ENCODE data around the gene CDK5RAP1.

The CDK5RAP1 gene

DNA sequence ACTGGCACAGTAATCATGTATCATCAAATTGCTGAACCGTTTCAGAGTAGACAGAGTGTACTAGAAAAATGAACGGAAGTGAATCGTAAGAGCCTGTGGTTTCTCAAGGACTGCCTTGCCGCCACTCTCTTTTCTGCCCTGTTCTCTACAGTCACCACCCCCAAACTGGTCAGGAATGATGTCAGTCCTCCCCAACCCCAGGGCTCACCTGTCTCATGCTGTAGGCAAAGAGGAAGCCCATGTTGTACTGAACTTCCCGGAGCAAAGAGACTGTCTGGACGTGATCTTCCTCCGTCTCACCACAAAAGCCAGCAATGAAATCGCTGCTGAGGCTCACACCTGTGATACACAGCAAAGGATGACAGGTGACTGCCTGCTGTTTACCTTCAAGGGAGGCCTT lies 31.0 kb downstream of the CDK5RAP1 start:
- peak overlapping the region; percentile 93 for H3K27ac Mint-ChIP-seq
- peak; percentile 82 for ATAC-seq
- peak; percentile 17 to 56 for DNase-seq (ENCODE audit: low spot score in 2 of 2)
- H3K4me1 Mint-ChIP-seq, result peaks cover 31% of the 10 kb centered on the region
- H3K36me3 Mint-ChIP-seq, result peaks cover 96% of the 10 kb centered on the region
- no peaks in the 10 kb centered on the region for H3K9me3 Mint-ChIP-seq
- H3K4me3 Mint-ChIP-seq, result peak overlapping the region; percentile 51

DNA sequence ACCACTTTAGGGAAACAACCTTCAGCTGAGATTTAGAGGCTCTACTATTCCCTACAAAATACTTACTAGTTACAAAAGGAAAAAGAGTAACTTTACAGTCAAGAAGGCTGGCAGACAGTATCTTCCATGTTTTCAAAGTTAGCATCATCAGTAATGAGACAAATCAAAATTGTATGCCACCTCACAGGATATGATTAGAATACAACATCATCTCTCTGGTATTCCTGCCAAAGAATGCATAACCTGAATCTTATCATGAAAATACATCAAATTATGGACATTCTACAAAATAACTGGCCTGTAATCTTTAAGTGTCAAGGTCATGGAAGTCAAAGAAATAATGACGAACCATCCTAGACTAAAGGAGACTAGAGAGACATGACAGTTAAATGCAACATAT lies 38.4 kb downstream of the CDK5RAP1 start:
- peaks cover 100% of the 10 kb centered on the region for H3K36me3 Mint-ChIP-seq
- H3K4me1 Mint-ChIP-seq, result no peaks in the 10 kb centered on the region
- no peak overlapping the region for H3K27ac Mint-ChIP-seq
- ATAC-seq, result no peak
- H3K9me3 Mint-ChIP-seq, result no peaks in the 10 kb centered on the region
- H3K4me3 Mint-ChIP-seq, result no peak overlapping the region
- DNase-seq (ENCODE audit: low spot score in 2 of 2), result no peak

DNA sequence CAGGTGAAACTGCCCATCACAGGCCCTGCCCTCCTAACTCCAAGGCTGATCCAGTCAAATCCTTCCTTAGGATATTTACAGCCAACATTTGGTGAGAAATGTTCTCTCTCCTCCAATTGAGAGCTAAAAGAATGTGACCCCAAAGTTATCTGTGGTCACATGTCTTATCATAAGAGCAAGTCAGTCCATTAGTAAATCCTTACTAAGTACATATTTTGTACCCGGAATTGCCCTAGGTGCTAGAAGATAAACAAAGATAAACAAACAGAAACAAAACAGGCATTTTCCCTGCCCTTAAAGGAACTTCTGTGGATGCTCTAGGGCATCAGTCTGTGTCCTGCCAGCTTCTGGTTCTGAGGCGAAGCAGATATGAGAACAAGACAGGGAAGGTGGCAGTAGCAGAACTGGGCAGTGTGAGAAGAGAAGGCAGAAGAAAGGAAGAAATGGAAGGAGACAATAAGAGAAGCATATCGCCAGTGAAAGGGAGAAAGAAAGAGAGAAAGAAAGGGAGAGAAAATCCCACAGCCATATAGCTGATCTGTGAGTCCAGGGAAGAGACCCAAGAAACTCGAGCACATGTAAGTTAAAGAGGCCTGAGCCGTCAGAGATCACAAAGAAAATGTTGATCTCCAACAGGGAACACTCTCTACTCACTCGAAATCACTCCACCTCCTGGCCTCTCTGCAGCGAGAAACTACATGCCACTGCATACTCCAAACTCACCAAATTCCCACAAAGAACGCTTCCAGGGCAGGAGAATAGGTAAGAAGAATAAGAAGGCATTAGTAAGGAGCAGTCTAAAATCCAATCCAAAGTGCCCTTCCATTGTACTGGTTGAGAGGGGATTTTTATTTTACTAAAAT lies 41.7 kb downstream of the CDK5RAP1 start:
- ATAC-seq (no peak), DNase-seq (ENCODE audit: low spot score in 2 of 2) (no peak)
- Mint-ChIP-seq H3K27ac (peak overlapping the region; percentile 75), H3K4me3 (no peak overlapping the region), H3K36me3 (peaks cover 94% of the 10 kb centered on the region), H3K4me1 (no peaks in the 10 kb centered on the region), H3K9me3 (no peaks in the 10 kb centered on the region)

DNA sequence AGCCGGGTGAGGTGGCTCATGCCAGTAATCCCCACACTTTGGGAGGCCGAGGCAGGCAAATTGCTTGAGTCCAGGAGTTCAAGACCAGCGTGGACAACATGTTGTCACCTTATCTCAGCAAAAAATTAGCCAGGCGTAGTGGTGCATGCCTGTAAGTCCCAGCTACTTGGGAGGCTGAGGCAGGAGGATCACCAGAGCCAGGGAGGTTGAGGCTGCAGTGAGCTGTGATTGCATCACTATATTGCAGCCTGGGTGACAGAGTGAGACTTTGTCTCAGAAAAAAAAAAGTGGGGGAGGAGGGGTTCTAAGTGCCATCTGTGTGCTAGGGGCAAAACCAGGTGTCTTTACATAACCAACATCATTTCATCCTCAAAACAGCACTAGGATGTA lies 48.3 kb downstream of the CDK5RAP1 start:
- H3K36me3 Mint-ChIP-seq, result peaks cover 35% of the 10 kb centered on the region
- peak overlapping the region; percentile 78 for H3K27ac Mint-ChIP-seq
- DNase-seq (ENCODE audit: low spot score in 2 of 2) (no peak), ATAC-seq (no peak)
- H3K4me3 Mint-ChIP-seq, result no peak overlapping the region
- no peaks in the 10 kb centered on the region for H3K9me3 Mint-ChIP-seq
- H3K4me1 Mint-ChIP-seq, result peaks cover 25% of the 10 kb centered on the region

DNA sequence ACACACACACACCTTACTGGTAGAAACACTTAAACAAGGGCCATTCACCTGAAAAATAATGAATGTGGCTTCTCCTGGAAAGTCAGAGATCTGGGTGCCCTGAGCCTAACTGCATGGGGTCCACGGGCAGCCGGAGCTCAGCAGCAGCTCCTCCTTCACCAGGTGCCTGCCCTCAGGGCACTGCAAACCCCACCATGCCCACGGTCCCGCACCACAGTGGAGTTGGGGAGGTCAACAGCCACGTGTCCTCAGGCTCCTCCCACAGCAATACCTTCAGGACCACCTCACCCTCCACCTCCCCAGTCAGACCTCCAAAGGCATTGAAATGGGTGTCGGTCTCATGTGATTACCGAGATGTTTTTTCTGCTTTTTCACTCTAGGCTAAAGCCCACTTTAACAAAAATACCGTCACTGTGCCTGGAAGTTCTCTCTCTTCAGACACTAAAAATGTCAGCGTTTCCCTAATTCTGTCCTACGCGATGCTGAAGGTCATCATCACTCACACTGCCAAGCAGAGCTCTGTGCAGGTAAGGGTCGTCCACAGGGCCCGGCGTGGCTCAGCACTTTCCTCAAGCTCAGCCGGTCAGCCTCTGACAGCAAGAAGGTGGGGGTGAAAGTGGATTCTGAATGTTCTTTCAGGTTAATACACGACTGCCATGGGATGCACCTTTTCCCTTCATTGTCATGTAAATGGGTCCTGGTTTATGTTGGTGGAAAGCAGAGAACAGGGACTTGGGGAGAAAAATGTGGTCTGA lies 48.9 kb downstream of the CDK5RAP1 start:
- peaks cover 30% of the 10 kb centered on the region for H3K36me3 Mint-ChIP-seq
- peaks cover 25% of the 10 kb centered on the region for H3K4me1 Mint-ChIP-seq
- no peak for ATAC-seq
- no peaks in the 10 kb centered on the region for H3K9me3 Mint-ChIP-seq
- H3K27ac Mint-ChIP-seq, result peak overlapping the region; percentile 78
- no peak overlapping the region for H3K4me3 Mint-ChIP-seq
- no peak for DNase-seq (ENCODE audit: low spot score in 2 of 2)

DNA sequence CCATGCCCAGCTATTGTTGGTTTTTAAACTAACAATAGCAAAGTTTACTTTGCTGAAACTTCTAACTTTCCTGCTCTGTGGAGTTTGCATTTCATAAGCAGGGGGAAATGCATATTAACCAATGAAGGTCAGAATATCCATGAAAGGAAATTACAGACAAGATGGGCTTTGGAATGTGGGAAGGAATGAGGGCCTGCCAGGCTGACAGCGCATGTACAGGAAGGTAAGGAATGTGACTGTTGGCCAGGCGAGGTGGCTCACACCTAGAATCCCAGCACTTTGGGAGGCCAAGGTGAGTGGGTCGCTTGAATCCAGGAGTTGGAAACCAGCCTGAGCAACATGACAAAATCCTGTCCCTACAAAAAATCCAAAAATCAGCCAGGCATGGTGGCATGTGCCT lies 49.6 kb downstream of the CDK5RAP1 start:
- peak overlapping the region; percentile 89 for H3K27ac Mint-ChIP-seq
- no peak for DNase-seq (ENCODE audit: low spot score in 2 of 2)
- H3K4me3 Mint-ChIP-seq, result no peak overlapping the region
- H3K9me3 Mint-ChIP-seq, result no peaks in the 10 kb centered on the region
- H3K4me1 Mint-ChIP-seq, result peaks cover 25% of the 10 kb centered on the region
- ATAC-seq, result no peak
- H3K36me3 Mint-ChIP-seq, result peaks cover 22% of the 10 kb centered on the region

DNA sequence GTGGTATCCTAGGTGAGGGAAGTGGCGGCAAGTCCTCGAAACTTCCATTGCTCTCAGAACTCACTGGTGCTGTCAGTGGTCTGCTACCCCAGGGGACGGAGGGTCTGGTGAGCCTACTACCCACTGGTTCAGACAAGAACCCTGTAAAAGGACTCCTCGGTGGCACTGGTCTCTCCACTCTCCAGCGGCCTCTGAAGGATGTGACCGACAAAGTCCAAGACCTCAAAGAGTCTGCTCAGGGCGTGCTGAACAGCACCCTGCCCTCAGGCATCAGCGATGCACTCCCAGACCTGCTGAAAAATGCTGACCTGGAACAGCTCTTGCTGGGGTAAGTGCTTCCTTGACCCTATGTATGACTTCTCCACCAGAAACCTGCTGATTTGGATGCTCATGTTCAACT lies 51.8 kb downstream of the CDK5RAP1 start:
- ATAC-seq (no peak), DNase-seq (ENCODE audit: low spot score in 2 of 2) (no peak)
- Mint-ChIP-seq H3K27ac (no peak overlapping the region), H3K9me3 (no peaks in the 10 kb centered on the region), H3K4me1 (peaks cover 25% of the 10 kb centered on the region), H3K36me3 (peaks cover 7% of the 10 kb centered on the region), H3K4me3 (no peak overlapping the region)

DNA sequence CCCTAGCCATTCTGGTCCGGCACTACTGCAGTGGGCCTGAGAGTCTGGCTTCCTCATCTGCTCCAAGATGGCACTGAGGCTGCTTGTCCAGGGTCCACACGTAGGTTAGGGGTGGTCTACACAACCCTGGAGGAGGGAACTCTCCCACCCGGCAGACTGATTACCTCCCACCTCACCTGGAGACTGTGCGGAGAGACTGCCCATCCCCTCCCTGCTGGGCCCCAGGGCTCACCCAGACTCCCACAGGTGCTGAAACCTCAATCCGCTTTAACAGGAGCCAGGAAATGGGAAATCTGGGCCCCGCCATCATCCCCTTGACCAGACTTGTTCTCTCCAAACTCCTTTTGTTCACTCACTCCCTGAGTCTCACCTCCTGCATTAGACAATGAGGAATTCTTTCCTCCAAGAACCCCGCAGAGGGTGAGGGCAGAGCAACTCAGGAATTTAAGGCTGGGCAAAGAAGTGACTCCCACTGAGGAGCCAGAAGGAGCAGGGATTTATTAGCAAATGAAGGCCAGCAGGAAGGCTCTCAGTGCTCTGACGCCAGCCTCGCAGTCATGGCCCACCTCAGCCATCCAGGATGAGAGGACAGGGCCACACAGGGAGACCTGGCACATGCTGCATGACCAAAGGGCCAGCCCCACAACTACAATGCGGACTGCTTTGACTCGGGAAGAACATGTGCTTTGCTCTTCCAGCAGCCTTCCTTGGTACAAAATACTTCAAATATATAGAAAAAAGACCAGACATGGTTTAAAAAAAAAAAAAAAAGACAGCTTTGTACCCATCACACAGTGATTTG lies 53.0 kb downstream of the CDK5RAP1 start:
- Mint-ChIP-seq H3K9me3 (no peaks in the 10 kb centered on the region), H3K4me3 (no peak overlapping the region), H3K36me3 (peaks cover 7% of the 10 kb centered on the region), H3K27ac (no peak overlapping the region), H3K4me1 (peaks cover 18% of the 10 kb centered on the region)
- ATAC-seq, result no peak
- DNase-seq (ENCODE audit: low spot score in 2 of 2), result no peak

DNA sequence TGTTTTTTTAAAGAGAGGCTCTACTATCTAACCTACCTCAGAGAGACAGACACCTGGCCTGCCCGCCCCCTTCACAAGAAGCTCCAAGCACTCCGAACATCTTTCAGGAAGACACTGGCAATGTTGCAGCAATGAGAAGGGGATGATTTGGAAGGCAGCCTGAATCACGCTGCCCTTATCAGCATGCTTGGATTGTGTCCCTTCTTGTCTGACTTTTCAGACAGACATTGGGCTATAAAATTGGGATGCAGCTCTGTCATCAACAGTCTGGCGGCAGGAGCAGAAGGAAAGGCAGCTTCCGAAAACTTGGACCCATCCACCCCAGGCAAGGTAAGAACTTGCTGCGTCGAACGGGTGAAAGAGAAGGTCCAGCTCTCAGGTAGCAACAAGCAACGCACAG lies 56.0 kb downstream of the CDK5RAP1 start:
- Mint-ChIP-seq H3K4me3 (no peak overlapping the region), H3K27ac (no peak overlapping the region), H3K9me3 (no peaks in the 10 kb centered on the region), H3K4me1 (peaks cover 6% of the 10 kb centered on the region), H3K36me3 (no peaks in the 10 kb centered on the region)
- ATAC-seq, result no peak
- DNase-seq (ENCODE audit: low spot score in 2 of 2), result no peak

DNA sequence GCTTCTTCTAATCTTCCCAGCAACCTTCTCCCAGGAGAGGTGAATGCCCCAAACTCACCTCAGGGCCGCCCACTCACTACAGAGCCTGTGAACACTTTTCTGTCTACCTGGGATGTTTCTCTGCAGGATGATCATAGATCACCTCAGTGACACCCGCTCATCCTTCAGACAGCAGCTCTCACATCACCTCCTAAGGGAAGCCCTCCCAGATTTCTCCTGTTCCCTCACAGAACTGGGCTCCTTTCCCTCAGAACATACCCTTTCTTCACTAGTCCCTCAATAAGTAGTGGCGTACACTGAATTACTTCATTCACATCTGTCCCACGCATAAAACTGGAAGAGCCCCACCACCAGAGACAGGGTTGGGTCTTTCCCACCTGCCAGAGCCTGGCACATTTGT lies 57.8 kb downstream of the CDK5RAP1 start:
- Mint-ChIP-seq H3K9me3 (no peaks in the 10 kb centered on the region), H3K4me3 (no peak overlapping the region), H3K27ac (no peak overlapping the region), H3K4me1 (no peaks in the 10 kb centered on the region), H3K36me3 (no peaks in the 10 kb centered on the region)
- no peak for DNase-seq (ENCODE audit: low spot score in 2 of 2)
- ATAC-seq, result no peak

DNA sequence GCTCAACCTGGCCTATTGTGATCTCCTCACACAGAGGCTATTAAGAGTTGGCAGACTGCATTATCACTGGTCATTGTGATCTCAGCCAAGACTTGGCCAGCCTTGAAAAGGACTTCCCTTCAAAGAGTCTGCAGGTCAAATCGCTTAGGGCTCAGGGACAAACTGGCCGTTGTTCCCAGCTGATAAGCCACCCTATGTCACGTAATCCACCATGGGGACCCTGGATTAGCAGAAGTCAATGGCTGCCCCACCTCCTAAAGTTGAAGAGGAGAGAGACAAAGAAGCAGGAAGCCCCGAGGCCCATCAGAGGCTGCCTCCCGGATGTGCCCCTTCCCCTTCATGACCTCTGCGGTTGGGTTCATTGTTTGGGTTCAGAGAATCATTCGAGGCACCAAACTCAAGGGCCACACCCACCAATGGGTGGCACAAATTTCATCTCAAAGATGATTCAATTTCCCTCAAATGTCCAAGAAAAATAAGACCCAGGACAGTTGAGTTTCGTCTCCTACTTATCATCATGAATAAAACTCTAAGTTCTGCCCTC lies 61.7 kb downstream of the CDK5RAP1 start:
- H3K4me1 Mint-ChIP-seq, result no peaks in the 10 kb centered on the region
- no peaks in the 10 kb centered on the region for H3K9me3 Mint-ChIP-seq
- DNase-seq (ENCODE audit: low spot score in 2 of 2) (no peak), ATAC-seq (no peak)
- no peak overlapping the region for H3K4me3 Mint-ChIP-seq
- no peak overlapping the region for H3K27ac Mint-ChIP-seq
- H3K36me3 Mint-ChIP-seq, result no peaks in the 10 kb centered on the region

DNA sequence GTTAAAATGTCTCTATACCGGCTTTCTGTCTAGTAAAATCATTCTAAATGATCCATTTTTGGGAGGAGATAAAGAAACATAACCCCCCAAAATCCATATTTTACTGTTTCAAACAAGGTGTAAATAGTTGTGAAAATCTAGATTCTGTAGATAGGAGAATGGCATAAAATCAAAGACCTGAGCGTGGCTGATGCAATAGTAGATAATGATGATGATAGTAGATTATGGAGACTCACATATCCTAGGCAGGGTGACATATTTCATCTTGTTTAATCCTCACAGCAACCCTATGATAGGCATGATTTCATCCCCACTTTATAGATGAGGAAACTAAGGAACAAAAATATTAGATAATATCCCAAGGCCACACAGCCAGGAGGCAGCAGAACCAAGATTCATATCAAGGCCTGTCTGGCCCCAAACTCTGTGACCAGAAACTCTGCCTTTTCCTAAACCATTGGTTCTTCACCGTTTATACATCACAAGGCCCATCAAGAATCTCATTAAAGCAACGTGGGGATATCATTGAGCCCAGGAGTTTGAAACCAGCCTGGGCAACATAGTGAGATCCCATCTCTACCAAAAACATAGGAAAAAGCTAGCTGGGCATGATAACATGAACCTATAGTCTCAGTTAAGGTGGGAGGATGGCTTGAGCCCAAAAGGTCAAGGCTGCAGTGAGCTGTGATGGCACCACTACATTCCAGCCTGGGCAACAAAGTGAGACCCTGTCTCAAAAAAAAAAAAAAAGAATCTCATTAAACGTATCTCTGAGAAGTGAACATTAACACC lies 62.7 kb downstream of the CDK5RAP1 start:
- no peaks in the 10 kb centered on the region for H3K9me3 Mint-ChIP-seq
- DNase-seq (ENCODE audit: low spot score in 2 of 2) (no peak), ATAC-seq (no peak)
- H3K36me3 Mint-ChIP-seq, result no peaks in the 10 kb centered on the region
- H3K4me1 Mint-ChIP-seq, result no peaks in the 10 kb centered on the region
- H3K4me3 Mint-ChIP-seq, result no peak overlapping the region
- H3K27ac Mint-ChIP-seq, result no peak overlapping the region

DNA sequence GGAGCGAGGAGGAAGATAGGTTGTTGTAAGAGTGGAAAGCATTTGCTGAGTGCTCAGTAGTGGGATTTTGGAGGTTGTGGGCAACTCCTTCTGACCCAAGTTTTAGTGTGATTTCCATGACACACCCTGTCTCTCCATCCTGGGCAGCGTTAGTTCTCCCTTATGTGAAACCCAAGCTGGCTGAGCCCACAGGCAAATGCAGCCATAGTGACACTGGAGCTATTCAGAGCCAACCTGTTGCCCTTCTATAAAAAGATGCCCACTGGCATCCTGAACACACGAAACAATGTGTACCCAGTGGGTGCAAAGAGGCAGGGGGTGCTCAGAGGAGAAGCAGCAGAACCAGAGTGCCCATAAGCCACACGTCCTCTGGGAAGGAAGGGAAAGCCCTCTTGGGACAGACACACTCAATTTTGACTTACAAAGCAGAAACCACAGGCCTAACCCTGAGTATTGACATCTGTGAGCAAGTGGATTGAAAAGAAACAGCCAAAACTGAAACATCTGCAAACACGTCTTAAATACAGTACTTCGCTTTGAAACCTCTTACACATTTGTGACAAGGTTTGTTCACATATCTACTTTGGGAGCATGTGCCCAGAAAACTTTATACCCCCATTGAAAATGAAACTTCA lies 63.7 kb downstream of the CDK5RAP1 start:
- no peaks in the 10 kb centered on the region for H3K9me3 Mint-ChIP-seq
- H3K27ac Mint-ChIP-seq, result no peak overlapping the region
- H3K36me3 Mint-ChIP-seq, result no peaks in the 10 kb centered on the region
- no peaks in the 10 kb centered on the region for H3K4me1 Mint-ChIP-seq
- no peak for ATAC-seq
- no peak overlapping the region for H3K4me3 Mint-ChIP-seq
- DNase-seq (ENCODE audit: low spot score in 2 of 2), result no peak

DNA sequence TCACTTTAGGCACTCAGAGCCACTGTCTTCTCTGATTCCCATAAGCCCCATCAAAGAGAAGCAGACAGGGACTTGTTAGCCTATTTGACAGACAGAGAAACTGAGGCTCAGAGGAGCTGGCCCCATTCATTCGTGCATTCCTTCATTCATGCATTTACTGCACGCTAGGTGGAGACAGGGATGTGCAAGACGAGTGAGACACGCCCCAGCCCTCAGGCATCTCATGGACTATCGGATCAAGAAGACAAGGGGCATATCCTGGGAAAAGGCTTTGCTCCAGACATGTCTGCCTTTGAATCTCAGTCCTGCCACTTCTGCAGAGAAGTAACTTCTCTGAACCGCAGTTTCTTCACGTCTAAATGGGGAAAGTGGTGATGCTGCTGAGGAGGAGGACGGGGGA lies 64.2 kb downstream of the CDK5RAP1 start:
- Mint-ChIP-seq H3K27ac (no peak overlapping the region), H3K9me3 (no peaks in the 10 kb centered on the region), H3K36me3 (no peaks in the 10 kb centered on the region), H3K4me1 (no peaks in the 10 kb centered on the region), H3K4me3 (no peak overlapping the region)
- DNase-seq (ENCODE audit: low spot score in 2 of 2) (no peak), ATAC-seq (no peak)

All from stimulated activated effector memory CD8-positive, alpha-beta T cell treated with anti-CD3 and anti-CD28 coated beads, Interleukin-12 subunit alpha, Interleukin-12 subunit beta, amount 100 ng/mL, for 72 hours (primary cell).